ENCODE results near the gene TMEM205. TPM values are rescaled to one million over a fixed set of nuclear protein-coding genes. Genes with fewer than 3 reads are reported as not detected.

The TMEM205 gene
- total and polyA plus RNA-seq, 2 of the 13 experiments (the other 11 are each of a cell fraction or from before 2014, with no cell fraction given): 45.5 to 98.7 TPM

DNA sequence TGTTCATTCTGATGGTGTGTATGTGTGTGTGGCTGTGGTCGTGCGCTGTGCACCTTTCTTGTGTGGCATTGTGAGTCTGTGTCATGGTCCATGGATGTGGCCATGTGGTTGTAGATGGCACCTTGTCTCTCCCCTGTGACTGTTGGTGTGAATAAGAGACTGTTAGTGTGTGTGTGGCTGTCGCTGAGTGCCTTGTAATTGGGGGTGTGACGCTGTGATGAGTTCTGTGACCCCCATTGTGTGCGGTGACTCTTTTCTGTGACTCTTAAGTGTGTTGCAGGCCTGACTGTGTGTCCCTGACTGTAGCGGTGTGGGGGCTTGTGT is 10.0 kb upstream of the TMEM205 start:
- TF ChIP-seq ZMYM4 (CRISPR knock-in tag; IDR thresholded peaks at IDR 0.05) (no peak), ZNF788 (CRISPR knock-in tag; IDR thresholded peaks at IDR 0.05; ENCODE audit: borderline replicate concordance) (0 out of 2 replicates have a peak, but pooled peaks have one; percentile 45)
- TF ChIP-seq, protein P1, sequence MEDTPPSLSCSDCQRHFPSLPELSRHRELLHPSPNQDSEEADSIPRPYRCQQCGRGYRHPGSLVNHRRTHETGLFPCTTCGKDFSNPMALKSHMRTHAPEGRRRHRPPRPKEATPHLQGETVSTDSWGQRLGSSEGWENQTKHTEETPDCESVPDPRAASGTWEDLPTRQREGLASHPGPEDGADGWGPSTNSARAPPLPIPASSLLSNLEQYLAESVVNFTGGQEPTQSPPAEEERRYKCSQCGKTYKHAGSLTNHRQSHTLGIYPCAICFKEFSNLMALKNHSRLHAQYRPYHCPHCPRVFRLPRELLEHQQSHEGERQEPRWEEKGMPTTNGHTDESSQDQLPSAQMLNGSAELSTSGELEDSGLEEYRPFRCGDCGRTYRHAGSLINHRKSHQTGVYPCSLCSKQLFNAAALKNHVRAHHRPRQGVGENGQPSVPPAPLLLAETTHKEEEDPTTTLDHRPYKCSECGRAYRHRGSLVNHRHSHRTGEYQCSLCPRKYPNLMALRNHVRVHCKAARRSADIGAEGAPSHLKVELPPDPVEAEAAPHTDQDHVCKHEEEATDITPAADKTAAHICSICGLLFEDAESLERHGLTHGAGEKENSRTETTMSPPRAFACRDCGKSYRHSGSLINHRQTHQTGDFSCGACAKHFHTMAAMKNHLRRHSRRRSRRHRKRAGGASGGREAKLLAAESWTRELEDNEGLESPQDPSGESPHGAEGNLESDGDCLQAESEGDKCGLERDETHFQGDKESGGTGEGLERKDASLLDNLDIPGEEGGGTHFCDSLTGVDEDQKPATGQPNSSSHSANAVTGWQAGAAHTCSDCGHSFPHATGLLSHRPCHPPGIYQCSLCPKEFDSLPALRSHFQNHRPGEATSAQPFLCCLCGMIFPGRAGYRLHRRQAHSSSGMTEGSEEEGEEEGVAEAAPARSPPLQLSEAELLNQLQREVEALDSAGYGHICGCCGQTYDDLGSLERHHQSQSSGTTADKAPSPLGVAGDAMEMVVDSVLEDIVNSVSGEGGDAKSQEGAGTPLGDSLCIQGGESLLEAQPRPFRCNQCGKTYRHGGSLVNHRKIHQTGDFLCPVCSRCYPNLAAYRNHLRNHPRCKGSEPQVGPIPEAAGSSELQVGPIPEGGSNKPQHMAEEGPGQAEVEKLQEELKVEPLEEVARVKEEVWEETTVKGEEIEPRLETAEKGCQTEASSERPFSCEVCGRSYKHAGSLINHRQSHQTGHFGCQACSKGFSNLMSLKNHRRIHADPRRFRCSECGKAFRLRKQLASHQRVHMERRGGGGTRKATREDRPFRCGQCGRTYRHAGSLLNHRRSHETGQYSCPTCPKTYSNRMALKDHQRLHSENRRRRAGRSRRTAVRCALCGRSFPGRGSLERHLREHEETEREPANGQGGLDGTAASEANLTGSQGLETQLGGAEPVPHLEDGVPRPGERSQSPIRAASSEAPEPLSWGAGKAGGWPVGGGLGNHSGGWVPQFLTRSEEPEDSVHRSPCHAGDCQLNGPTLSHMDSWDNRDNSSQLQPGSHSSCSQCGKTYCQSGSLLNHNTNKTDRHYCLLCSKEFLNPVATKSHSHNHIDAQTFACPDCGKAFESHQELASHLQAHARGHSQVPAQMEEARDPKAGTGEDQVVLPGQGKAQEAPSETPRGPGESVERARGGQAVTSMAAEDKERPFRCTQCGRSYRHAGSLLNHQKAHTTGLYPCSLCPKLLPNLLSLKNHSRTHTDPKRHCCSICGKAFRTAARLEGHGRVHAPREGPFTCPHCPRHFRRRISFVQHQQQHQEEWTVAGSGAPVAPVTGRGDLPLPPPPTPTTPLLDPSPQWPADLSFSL (CRISPR knock-in tag; IDR thresholded peaks at IDR 0.05): peak; percentile 95
- no peaks in the 10 kb centered on the region for H3K36me3 ChIP-seq (replicated peaks in 1 of 2; ENCODE audit: control insufficient read depth in 1 of 2, insufficient read depth in 2 of 2, low read length in 2 of 2)
- WGBS (ENCODE audit: low lambda C conversion rate): 87% methylated on average over 4 of the region's 6 CpGs
- POLR2A ChIA-PET: no interaction called here
- CTCF ChIA-PET (ENCODE audit: low intra/inter-chr PET ratio, low total read pairs): no interaction called here
- H2AFZ ChIP-seq (ENCODE audit: low read length): no peak overlapping the region
- H3K9me3 ChIP-seq (ENCODE audit: low read length): no peaks in the 10 kb centered on the region
- in situ Hi-C loops (cut with HindIII; ENCODE audit: extremely low pct_ligation_motif_present, low pct_unique_long_range_greater_than_20kb): no loop called here
- H4K20me1 ChIP-seq (ENCODE audit: insufficient read depth, low read length): no peaks in the 10 kb centered on the region
- H3K27me3 ChIP-seq (ENCODE audit: control insufficient read depth in 1 of 2, insufficient read depth in 2 of 2, low read length in 2 of 2): no peaks in the 10 kb centered on the region
- H3K9ac ChIP-seq (ENCODE audit: insufficient read depth, low read depth, low read length): peak overlapping the region; percentile 60; the same call in 1 of the 2 replicates
- H3K4me2 ChIP-seq (ENCODE audit: low read depth, low read length): peak overlapping the region; percentile 78
- no peak overlapping the region for H3K27ac ChIP-seq (ENCODE audit: extremely low read length, insufficient read depth, low read length)
- ATAC-seq (no peak), DNase-seq (ENCODE audit: low spot score) (no peak), FAIRE-seq (no peak)
- H3K4me1 ChIP-seq (ENCODE audit: insufficient read depth, low read length): peaks cover 10% of the 10 kb centered on the region
- peak overlapping the region; percentile 54 to 69 (median 66); a peak in 4 of 6 replicates for H3K4me3 ChIP-seq (replicated peaks in 1 of 3; ENCODE audit: insufficient read depth in 1 of 3, low read depth in 2 of 3, low read length in 3 of 3)
- no peaks in the 10 kb centered on the region for H3K79me2 ChIP-seq (ENCODE audit: insufficient read depth, low read length)
- intact Hi-C loops (cut with micrococcal nuclease; ENCODE audit: unreplicated experiment): no loop called here
- no TSS peak for BruUV-seq (replicated peaks)
